ENCODE data around the gene NIM1K. TPM values are rescaled to one million over a fixed set of nuclear protein-coding genes. Genes with fewer than 3 reads are reported as not detected.
"Not testable (repeated sequence)": the region's sequence is repeated elsewhere in the genome, so short reads cannot be mapped to it uniquely, and the experiment has no call there.

The NIM1K gene
- total RNA-seq, 4 donors from 2014 or later = 0.42 to 2.3 (median 1.6) TPM

GRCh38 chr5:43304525-43304924 is 112.5 kb downstream of the NIM1K start:
- Histone ChIP-seq H3K27me3 (no peaks in the 10 kb centered on the region), H3K4me3 (no peak overlapping the region), H3K9me3 (no peaks in the 10 kb centered on the region), H3K4me1 (peaks cover 13 to 28% (median 19%) of the 10 kb centered on the region in 4 donors), H3K27ac (replicated peaks in 1 of 4) (no peak overlapping the region), H3K36me3 (no peaks in the 10 kb centered on the region)
- WGBS = 30% methylated on average over 1 of the region's 1 CpG
- DNase-seq (ENCODE audit: extremely low spot score) = no peak
- no peak for TF ChIP-seq POLR2AphosphoS5 (IDR thresholded peaks at IDR 0.05)
- no peak for TF ChIP-seq POLR2A (IDR thresholded peaks at IDR 0.05; ENCODE audit: low read depth)
- TF ChIP-seq CTCF (IDR thresholded peaks at IDR 0.05) = no peak
- TF ChIP-seq EP300 (IDR thresholded peaks at IDR 0.05) = no peak
- intact Hi-C loops (cut with DNase I) = no loop called here

- H3K36me3 ChIP-seq = no peaks in the 10 kb centered on the region
- intact Hi-C loops (cut with DNase I) = no loop called here
- no peak for DNase-seq (ENCODE audit: extremely low spot score)
- no peak overlapping the region for H3K27ac ChIP-seq (replicated peaks in 1 of 4)
- H3K9me3 ChIP-seq = no peaks in the 10 kb centered on the region
- no peak for TF ChIP-seq POLR2AphosphoS5 (IDR thresholded peaks at IDR 0.05)
- peak; percentile 50 to 66 (median 57) for TF ChIP-seq CTCF (IDR thresholded peaks at IDR 0.05)
- H3K4me3 ChIP-seq = no peak overlapping the region
- 65% methylated on average over 1 of the region's 1 CpG for WGBS
- H3K27me3 ChIP-seq = no peaks in the 10 kb centered on the region
- H3K4me1 ChIP-seq = peaks cover 18 to 43% (median 32%) of the 10 kb centered on the region in 4 donors
These were observed 114.0 kb downstream of the NIM1K start for GRCh38 chr5:43305948-43306565.

GRCh38 chr5:43306954-43307353 is 114.9 kb downstream of the NIM1K start:
- H3K36me3 ChIP-seq; intact Hi-C loops (cut with DNase I); H3K27me3 ChIP-seq; H3K9me3 ChIP-seq; H3K27ac ChIP-seq (replicated peaks in 1 of 4); H3K4me3 ChIP-seq; DNase-seq (ENCODE audit: extremely low spot score): not testable (repeated sequence)
- H3K4me1 ChIP-seq = peaks cover 22 to 46% (median 34%) of the 10 kb centered on the region in 4 donors
- 90% methylated on average over 5 of the region's 5 CpGs for WGBS

- no peak for DNase-seq (ENCODE audit: extremely low spot score)
- 86% methylated on average over 3 of the region's 3 CpGs for WGBS
- TF ChIP-seq POLR2A (IDR thresholded peaks at IDR 0.05; ENCODE audit: low read depth) (no peak), EP300 (IDR thresholded peaks at IDR 0.05) (no peak), POLR2AphosphoS5 (IDR thresholded peaks at IDR 0.05) (no peak), CTCF (IDR thresholded peaks at IDR 0.05) (no peak)
- Histone ChIP-seq H3K4me3 (no peak overlapping the region), H3K4me1 (peaks cover 20 to 51% (median 39%) of the 10 kb centered on the region in 4 donors), H3K9me3 (no peaks in the 10 kb centered on the region), H3K36me3 (no peaks in the 10 kb centered on the region), H3K27ac (replicated peaks in 1 of 4) (no peak overlapping the region), H3K27me3 (no peaks in the 10 kb centered on the region)
- intact Hi-C loops (cut with DNase I) = no loop called here
These were observed 117.1 kb downstream of the NIM1K start for GRCh38 chr5:43309122-43309521.

- DNase-seq (ENCODE audit: extremely low spot score) = no peak
- Histone ChIP-seq H3K9me3 (no peaks in the 10 kb centered on the region), H3K4me3 (no peak overlapping the region), H3K4me1 (peaks cover 19 to 54% (median 38%) of the 10 kb centered on the region in 4 donors), H3K36me3 (no peaks in the 10 kb centered on the region), H3K27ac (replicated peaks in 1 of 4) (no peak overlapping the region), H3K27me3 (no peaks in the 10 kb centered on the region)
- TF ChIP-seq CTCF (IDR thresholded peaks at IDR 0.05) = no peak
- no peak for TF ChIP-seq POLR2A (IDR thresholded peaks at IDR 0.05; ENCODE audit: low read depth)
- TF ChIP-seq EP300 (IDR thresholded peaks at IDR 0.05) = no peak
- no peak for TF ChIP-seq POLR2AphosphoS5 (IDR thresholded peaks at IDR 0.05)
- intact Hi-C loops (cut with DNase I) = loop anchor here (5.0 to 10.0 kb wide), 4 partner anchors 78 to 187 kb away; partner anchors contain the start of genes NIM1K, TMEM267 and ZNF131
These were observed 117.6 kb downstream of the NIM1K start for GRCh38 chr5:43309637-43310036.

All from esophagus muscularis mucosa (tissue), 4 donors.